ENCODE measurements around the gene MRPL49.
"Not testable (repeated sequence)": the region's sequence is repeated elsewhere in the genome, so short reads cannot be mapped to it uniquely, and the experiment has no call there.

Gene MRPL49

GRCh38 chr11:65172600-65172999 lies 50.5 kb downstream of the MRPL49 start:
- no peak for DNase-seq

GRCh38 chr11:65174571-65175010 lies 52.5 kb downstream of the MRPL49 start:
- DNase-seq, result not testable (repeated sequence)

Measured in DMS53 (cell line).